Neural cell (in vitro differentiated cells): ENCODE results near the gene PSG6.

Experiments
- CTCF ChIP-seq: fragments of 450-650 bp; IDR thresholded peaks from 2 replicates; pipeline ENCODE4 v1.5.1; 2014; ENCODE audit warnings: antibody characterized with exemption, mild to moderate bottlenecking, moderate library complexity; ENCODE audit not compliant: poor library complexity, severe bottlenecking
- EP300 ChIP-seq: fragments of 450-650 bp; conservative IDR thresholded peaks from 2 replicates; pipeline ENCODE4 v1.6.1; 2014; ENCODE audit warnings: antibody characterized with exemption, mild to moderate bottlenecking, moderate library complexity; ENCODE audit not compliant: poor library complexity, severe bottlenecking
- EZH2 ChIP-seq: fragments of 200-600, 300-800 bp; shearing (Covaris generic), sonication (generic); IDR thresholded peaks from 2 replicates; pipeline ENCODE4 v1.6.1; 2014; ENCODE audit warnings: antibody characterized with exemption, low read length, borderline replicate concordance, mild to moderate bottlenecking; ENCODE audit not compliant: insufficient read depth, poor library complexity, severe bottlenecking
- POLR2AphosphoS5 ChIP-seq: IDR thresholded peaks from 2 replicates; pipeline ENCODE4 v1.6.1; 2012
- TAF1 ChIP-seq: IDR thresholded peaks from 2 replicates; pipeline ENCODE4 v1.6.1; 2012; ENCODE audit warnings: low read depth

- TF ChIP-seq TAF1 (no peak), POLR2AphosphoS5 (no peak), CTCF (no peak), EZH2 (no peak), EP300 (no peak)
Measured at GRCh38 chr19:42926781-42927180, 9.1 kb upstream of the PSG6 start.
